Loucy (cell line): ENCODE results near the gene NF1.

Experiments
- EZH2phosphoT487 ChIP-seq: fragments of 200-600 bp; IDR thresholded peaks from 2 replicates; pipeline ENCODE4 v1.6.1; 2018; ENCODE audit warnings: antibody characterized with exemption, mild to moderate bottlenecking, moderate library complexity, borderline replicate concordance
- TF ChIP-seq, protein P1 (sequence below): fragments of 200-600 bp; sonication (generic); conservative IDR thresholded peaks from 2 replicates; pipeline ENCODE4 v1.5.1; 2014; ENCODE audit warnings: mild to moderate bottlenecking, antibody characterized with exemption, low read length

DNA sequence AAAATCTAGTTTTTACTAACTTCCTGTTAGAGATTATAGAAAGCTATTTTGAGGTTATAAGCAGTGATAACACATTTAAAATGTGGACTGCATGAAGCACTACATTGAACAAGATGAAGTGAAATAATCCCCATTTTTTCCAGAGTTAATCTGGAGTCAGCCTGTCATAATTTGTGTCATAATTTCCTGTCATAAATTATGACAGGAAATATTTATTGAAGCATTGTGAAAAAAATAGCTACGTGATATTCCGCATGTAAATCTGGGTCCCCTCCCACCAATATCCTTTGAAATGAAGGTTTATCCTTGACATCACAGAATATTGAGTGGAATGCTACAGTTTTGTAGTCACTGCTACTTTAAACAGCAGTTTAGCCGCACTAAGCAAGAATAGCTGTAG is 162.2 kb downstream of the NF1 start:
- TF ChIP-seq, protein P1, sequence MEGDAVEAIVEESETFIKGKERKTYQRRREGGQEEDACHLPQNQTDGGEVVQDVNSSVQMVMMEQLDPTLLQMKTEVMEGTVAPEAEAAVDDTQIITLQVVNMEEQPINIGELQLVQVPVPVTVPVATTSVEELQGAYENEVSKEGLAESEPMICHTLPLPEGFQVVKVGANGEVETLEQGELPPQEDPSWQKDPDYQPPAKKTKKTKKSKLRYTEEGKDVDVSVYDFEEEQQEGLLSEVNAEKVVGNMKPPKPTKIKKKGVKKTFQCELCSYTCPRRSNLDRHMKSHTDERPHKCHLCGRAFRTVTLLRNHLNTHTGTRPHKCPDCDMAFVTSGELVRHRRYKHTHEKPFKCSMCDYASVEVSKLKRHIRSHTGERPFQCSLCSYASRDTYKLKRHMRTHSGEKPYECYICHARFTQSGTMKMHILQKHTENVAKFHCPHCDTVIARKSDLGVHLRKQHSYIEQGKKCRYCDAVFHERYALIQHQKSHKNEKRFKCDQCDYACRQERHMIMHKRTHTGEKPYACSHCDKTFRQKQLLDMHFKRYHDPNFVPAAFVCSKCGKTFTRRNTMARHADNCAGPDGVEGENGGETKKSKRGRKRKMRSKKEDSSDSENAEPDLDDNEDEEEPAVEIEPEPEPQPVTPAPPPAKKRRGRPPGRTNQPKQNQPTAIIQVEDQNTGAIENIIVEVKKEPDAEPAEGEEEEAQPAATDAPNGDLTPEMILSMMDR, result no peak
- TF ChIP-seq EZH2phosphoT487, result no peak
